ENCODE data around the gene HAO2.

Gene HAO2

DNA sequence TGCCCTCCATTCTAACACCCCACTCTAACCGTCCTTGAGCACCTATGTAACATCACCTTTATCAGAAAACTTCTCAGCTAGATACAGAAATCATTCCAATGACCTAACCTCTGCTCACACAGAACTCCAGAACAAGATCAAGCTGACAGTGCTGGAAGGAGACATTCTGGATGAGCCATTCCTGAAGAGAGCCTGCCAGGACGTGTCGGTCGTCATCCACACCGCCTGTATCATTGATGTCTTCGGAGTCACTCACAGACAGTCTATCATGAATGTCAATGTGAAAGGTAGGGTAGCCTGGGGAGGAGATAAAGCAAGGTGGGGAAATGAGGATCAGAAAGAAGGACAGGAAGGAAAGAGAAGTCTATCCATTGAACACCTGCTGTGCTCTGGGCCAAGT is 74.2 kb downstream of the HAO2 start:
- DNase-seq = no peak

All from right hindlimb (tissue), 1 donor.